HEK293T (cell line): Measurements from ENCODE around the gene RNF169.

Experiments used
- FOXM1 ChIP-seq: fragments of 450-650 bp; IDR thresholded peaks from 2 replicates; pipeline ENCODE4 v1.6.1; 2017; ENCODE audit warnings: mild to moderate bottlenecking, borderline replicate concordance
- NFRKB ChIP-seq: fragments of 450-650 bp; IDR thresholded peaks from 2 replicates; pipeline ENCODE4 v1.6.1; 2016; ENCODE audit warnings: mild to moderate bottlenecking, moderate library complexity
- TARDBP ChIP-seq: fragments of 450-650 bp; IDR thresholded peaks from 2 replicates; pipeline ENCODE4 v1.6.1; 2016
- ZNF384 ChIP-seq: fragments of 450-650 bp; IDR thresholded peaks from 2 replicates; pipeline ENCODE4 v1.6.1; 2016

DNA sequence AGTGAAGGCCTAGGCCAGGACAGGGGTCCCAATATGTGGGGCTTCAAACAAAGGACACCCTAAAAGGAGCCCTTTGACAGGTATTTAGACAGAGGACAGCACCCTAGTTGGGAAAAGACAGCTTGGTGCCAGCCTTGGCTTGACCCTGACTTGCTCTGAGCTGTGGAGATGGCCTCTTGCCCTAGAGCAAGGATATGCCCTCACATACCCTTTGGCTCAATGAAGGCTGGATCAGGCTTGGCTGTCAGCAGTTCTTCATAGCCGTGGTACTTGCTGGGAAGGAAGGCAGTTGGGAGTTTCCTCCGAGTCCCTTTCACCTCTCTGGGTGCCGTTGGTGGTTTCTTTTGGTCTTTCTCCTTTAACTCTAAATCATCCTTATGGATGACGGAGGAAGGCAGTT is 96.2 kb downstream of the RNF169 start:
- TF ChIP-seq TARDBP (no peak), FOXM1 (no peak), NFRKB (no peak), ZNF384 (no peak)
